Measurements from ENCODE around the gene MATN1.

The MATN1 gene

GRCh38 chr1:30718636-30719405 lies 4.6 kb downstream of the MATN1 start:
- DNase-seq (ENCODE audit: low read depth in 2 of 2), result peak; percentile 71 to 73

GRCh38 chr1:30718091-30718635 lies 5.2 kb downstream of the MATN1 start:
- peak; percentile 99 for DNase-seq (ENCODE audit: low read depth in 2 of 2)

DNA sequence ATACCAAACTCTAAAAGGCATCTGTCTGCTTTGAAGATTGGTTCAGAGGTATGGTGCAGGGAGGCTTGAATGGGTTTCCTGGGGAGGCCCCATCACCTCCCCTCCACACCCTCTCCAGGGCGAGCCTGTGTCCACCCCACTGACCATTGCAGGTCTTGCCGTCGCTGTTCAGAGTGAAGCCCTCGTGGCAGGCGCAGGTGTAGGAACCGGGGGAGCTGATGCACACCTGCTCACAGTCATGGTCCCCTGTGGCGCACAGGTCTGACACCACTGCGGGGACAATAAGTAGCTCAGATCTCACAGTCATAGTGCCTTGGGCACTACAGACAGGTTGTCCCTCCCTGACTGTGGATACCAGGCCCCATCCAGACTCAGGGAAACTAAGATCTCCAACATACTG lies 6.7 kb downstream of the MATN1 start:
- no peak for DNase-seq (ENCODE audit: low read depth in 2 of 2)

GRCh38 chr1:30715886-30716285 lies 7.5 kb downstream of the MATN1 start:
- DNase-seq (ENCODE audit: low read depth in 2 of 2), result no peak

DNA sequence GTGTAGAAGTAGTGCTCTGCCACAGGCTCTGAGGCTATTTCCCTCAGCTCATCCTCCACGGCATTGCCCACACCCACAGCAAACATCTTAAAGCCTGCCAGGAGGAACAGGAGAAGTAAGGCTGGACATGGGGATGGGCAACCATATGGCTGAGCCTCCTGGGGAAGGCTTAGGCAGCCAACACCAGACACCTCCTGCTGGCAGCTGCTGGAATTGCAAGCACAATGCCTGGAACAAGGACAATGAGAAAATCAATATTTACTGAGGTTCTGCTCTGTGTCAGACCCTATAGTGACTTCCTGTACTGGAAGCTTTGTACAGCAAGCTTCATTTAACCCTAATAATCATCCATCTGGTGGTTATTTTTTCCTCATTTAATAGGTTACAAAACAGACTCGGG lies 8.2 kb downstream of the MATN1 start:
- DNase-seq (ENCODE audit: low read depth in 2 of 2), result no peak

- DNase-seq (ENCODE audit: low read depth in 2 of 2), result no peak
These were observed 8.8 kb downstream of the MATN1 start for GRCh38 chr1:30714536-30715090.

DNA sequence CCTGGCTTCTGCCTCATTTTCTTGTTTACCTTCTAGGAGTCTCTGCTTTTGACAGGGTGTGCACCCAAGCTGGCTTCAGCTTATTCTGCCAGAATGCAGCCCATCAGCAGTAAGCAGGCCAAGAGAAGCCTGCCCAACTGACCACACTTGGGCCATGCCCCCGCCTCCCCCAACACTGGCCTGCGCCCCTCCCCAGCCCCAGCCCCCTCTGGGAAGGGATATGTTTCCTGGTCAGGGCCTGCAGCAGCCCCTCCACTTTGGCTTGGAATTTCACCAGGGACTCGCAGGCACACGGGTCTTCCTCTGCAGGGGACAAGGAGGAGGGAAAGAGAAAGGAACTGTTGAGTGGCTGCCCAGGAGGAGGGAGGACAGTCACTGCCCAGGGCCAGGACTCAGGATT lies 9.4 kb downstream of the MATN1 start:
- DNase-seq (ENCODE audit: low read depth in 2 of 2), result no peak

- no peak for DNase-seq (ENCODE audit: low read depth in 2 of 2)
These were observed 10.1 kb downstream of the MATN1 start for GRCh38 chr1:30713311-30713710.

DNA sequence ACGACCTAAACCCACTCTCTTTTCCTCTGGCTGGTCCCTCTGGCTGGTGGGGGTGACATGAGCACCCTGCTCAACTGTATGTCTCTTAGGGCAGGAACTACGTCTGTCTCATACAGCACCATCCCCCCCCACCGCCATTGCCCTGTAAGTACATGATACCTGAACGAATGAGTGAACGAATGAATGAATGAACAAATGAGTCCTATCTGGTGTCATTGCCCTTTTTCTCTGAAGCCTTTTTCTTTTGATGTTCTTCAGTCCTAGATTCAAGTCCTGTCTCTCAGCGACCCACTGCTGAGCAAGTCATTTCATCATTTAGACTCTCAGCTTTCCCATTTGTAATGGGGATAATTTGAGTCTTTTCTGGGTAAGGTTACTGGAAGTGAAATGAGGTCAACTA lies 10.8 kb downstream of the MATN1 start:
- DNase-seq (ENCODE audit: low read depth in 2 of 2), result no peak

GRCh38 chr1:30710407-30710806 lies 13.0 kb downstream of the MATN1 start:
- DNase-seq (ENCODE audit: low read depth in 2 of 2), result no peak

GRCh38 chr1:30708361-30708728 lies 15.0 kb downstream of the MATN1 start:
- no peak for DNase-seq (ENCODE audit: low read depth in 2 of 2)

DNA sequence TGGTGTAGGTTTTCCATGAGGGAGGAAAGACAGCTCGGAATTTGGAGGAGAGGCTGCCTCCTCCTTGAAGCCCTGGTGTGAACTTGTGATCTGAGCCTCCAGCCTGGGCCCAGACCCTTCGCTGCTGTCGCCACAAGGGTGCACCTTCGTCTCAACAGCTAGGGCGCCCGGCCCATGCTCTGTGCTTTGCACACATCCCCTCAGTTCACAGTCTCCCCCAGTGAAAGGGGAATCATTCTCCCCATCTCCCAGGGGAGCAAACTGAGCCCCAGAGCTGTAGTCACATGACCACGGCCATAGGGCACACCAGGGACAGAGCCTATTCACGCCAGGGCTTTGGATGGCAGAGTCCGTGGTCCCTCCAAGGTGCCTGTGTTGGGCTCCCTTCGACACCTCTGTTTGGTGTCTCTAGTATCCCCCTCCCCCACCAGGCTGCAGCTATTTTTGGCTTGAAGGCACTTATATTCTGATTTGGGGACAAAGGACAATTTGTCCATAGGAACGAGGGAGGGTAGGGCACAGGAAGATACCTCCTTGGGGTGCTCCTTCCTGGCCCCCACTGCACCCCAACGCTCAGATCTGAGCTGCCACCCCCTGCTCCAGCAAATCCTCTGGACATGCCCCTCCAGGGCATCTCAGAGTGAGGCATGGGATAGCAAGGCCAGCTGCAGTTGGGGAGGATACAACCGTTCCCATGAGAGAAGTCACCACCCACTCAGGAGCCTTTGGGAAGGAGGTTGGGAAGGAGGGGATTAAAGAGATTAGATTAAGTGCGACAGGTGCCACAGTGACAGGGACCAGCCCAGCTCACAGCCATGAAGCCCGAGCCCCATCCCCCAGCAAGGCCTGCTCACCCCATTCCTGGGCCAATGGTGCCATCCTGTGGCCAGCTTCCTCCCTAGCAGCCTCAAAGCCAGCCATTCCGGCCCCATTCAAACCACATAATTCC lies 15.7 kb downstream of the MATN1 start:
- peak in 1 of 2 donors; percentile 38 for DNase-seq (ENCODE audit: low read depth in 2 of 2)

DNA sequence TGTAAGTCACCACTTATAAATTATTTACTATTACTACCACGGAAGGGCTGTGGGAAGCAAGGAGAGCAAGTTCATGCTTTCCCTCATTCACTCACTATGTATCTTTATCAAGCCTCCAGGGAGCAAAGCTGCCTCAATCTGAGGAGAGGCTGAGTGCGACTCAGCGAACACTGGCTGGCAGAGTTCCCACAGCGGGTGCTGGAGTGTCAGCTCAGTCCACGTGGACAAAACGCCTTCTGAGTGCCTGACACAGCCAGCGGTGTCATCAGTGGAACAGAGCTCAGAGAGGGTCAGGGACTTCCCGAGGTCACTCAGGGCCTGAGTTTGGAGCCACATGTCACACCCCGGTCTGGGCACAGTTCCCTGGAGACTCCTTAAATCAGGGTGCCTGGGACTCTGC lies 16.9 kb downstream of the MATN1 start:
- no peak for DNase-seq (ENCODE audit: low read depth in 2 of 2)

GRCh38 chr1:30705698-30706097 lies 17.7 kb downstream of the MATN1 start:
- no peak for DNase-seq (ENCODE audit: low read depth in 2 of 2)

- DNase-seq (ENCODE audit: low read depth in 2 of 2), result no peak
These were observed 18.4 kb downstream of the MATN1 start for GRCh38 chr1:30704765-30705509.

GRCh38 chr1:30704271-30704670 lies 19.1 kb downstream of the MATN1 start:
- no peak for DNase-seq (ENCODE audit: low read depth in 2 of 2)

DNA sequence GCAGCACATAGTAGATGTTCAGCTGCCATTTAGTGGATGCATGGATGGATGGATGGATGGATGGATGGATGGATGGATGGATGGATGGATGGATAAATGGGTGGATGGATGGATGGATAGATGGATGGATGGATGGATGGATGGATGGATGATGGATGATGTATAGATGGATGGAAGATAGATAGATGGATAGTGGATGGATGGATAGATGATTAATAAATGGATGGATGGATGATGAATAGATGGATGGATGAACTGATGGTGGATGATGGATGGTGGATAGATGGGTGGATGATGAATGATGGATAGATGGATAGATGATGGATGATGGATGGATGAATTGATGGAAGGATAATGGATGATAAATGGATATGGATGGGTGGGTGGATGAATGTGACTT lies 20.6 kb downstream of the MATN1 start:
- no peak for DNase-seq (ENCODE audit: low read depth in 2 of 2)

DNA sequence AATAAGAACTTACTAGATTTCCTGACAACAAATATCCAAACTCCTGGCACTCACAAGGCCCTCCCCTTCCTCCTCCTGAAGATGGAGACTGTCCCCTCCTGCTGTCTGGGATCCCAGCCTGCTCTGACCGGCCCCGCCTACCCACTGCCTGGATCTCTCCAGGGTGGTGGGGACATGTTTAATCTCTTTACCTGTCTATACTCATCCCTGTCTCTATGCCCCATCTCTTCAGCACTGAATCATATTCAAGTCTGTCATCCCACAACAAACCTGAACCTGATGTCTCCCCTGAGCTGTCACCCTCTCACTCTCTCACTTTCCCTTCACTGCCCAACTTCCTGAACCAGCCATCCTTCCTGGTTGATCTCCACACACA lies 22.1 kb downstream of the MATN1 start:
- no peak for DNase-seq (ENCODE audit: low read depth in 2 of 2)

- DNase-seq (ENCODE audit: low read depth in 2 of 2), result no peak
These were observed 22.7 kb downstream of the MATN1 start for GRCh38 chr1:30700528-30701257.

DNA sequence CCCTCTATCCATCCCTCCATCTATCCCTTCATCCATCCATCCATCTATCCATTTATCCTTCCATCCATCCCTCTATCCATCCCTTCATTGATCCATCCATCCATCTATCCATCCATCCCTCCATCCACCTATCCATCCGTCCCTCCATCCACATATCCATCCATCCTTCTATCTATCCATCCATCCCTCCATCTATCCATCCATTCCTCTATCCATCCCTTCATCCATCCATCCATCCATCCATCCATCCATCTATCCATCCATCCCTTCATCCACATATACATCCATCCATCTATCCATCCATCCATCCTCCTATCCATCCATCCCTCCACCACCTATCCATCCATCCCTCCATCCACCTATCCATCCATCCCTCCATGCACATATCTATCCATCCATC lies 23.6 kb downstream of the MATN1 start:
- DNase-seq (ENCODE audit: low read depth in 2 of 2), result no peak

- DNase-seq (ENCODE audit: low read depth in 2 of 2), result no peak
These were observed 24.9 kb downstream of the MATN1 start for GRCh38 chr1:30698401-30698981.

All from activated CD8-positive, alpha-beta memory T cell treated with anti-CD3 and anti-CD28 coated beads for 4 hours (primary cell).